HTERT RPE-1 (cell line): ENCODE data around the gene SMIM44.

Source experiments
- in situ Hi-C: fragments of 300-500 bp; cut with MboI; formaldehyde crosslinking; loops from 4 replicates; pipeline ENCODE4 v1.14.3; 2020; ENCODE audit warnings: low sequenced_read_pairs

The SMIM44 gene

GRCh38 chr19:3501780-3502179 lies 18.5 kb upstream of the SMIM44 start:
- in situ Hi-C loops = no loop called here

GRCh38 chr19:3500429-3501101 lies 17.3 kb upstream of the SMIM44 start, which contains the start of gene DOHH:
Gene DOHH, minus strand, starts transcription at chr19:3500674. Its CDS starts 3,860 bp downstream, at chr19:3496814.
- in situ Hi-C loops = no loop called here

- in situ Hi-C loops = loop anchor here (25.0 kb wide), 1 partner anchor 188 kb away; no protein-coding TSS in a partner anchor
Measured at GRCh38 chr19:3499738-3500428, 16.6 kb upstream of the SMIM44 start.

GRCh38 chr19:3497757-3498520 lies 14.7 kb upstream of the SMIM44 start:
- in situ Hi-C loops = loop anchor here (25.0 kb wide), 1 partner anchor 186 kb away; no protein-coding TSS in a partner anchor

- in situ Hi-C loops = loop anchor here (25.0 kb wide), 1 partner anchor 184 kb away; no protein-coding TSS in a partner anchor
Measured at GRCh38 chr19:3496392-3497273, 13.4 kb upstream of the SMIM44 start.

GRCh38 chr19:3494559-3494958 lies 11.3 kb upstream of the SMIM44 start:
- in situ Hi-C loops = loop anchor here (25.0 kb wide), 1 partner anchor 182 kb away; no protein-coding TSS in a partner anchor

GRCh38 chr19:3494051-3494450 lies 10.8 kb upstream of the SMIM44 start:
- in situ Hi-C loops = loop anchor here (25.0 kb wide), 1 partner anchor 182 kb away; no protein-coding TSS in a partner anchor

- in situ Hi-C loops = loop anchor here (25.0 kb wide), 1 partner anchor 181 kb away; no protein-coding TSS in a partner anchor
Measured at GRCh38 chr19:3493651-3494050, 10.4 kb upstream of the SMIM44 start.

- in situ Hi-C loops = loop anchor here (25.0 kb wide), 1 partner anchor 181 kb away; no protein-coding TSS in a partner anchor
Measured at GRCh38 chr19:3492919-3493318, 9.7 kb upstream of the SMIM44 start.

- in situ Hi-C loops = loop anchor here (25.0 kb wide), 1 partner anchor 180 kb away; no protein-coding TSS in a partner anchor
Measured at GRCh38 chr19:3492131-3492839, 9.0 kb upstream of the SMIM44 start.

GRCh38 chr19:3491396-3492119 lies 8.3 kb upstream of the SMIM44 start:
- in situ Hi-C loops = loop anchor here (25.0 kb wide), 1 partner anchor 179 kb away; no protein-coding TSS in a partner anchor

- in situ Hi-C loops = loop anchor here (25.0 kb wide), 1 partner anchor 170 kb away; no protein-coding TSS in a partner anchor
Measured at GRCh38 chr19:3482507-3483225, 575 bp downstream of the SMIM44 start.

GRCh38 chr19:3481241-3482090 lies 1.8 kb downstream of the SMIM44 start:
- in situ Hi-C loops = loop anchor here (25.0 kb wide), 1 partner anchor 169 kb away; no protein-coding TSS in a partner anchor

GRCh38 chr19:3480383-3481091 lies 2.7 kb downstream of the SMIM44 start, which contains the start of gene SMIM24:
Gene SMIM24, minus strand, starts transcription at chr19:3480525. Its CDS starts 62 bp downstream, at chr19:3480463.
- in situ Hi-C loops = loop anchor here (25.0 kb wide), 1 partner anchor 168 kb away; no protein-coding TSS in a partner anchor

- in situ Hi-C loops = loop anchor here (25.0 kb wide), 1 partner anchor 168 kb away; no protein-coding TSS in a partner anchor
Measured at GRCh38 chr19:3479834-3480215, 3.4 kb downstream of the SMIM44 start.
